SU-DHL-6 (cell line): ENCODE measurements around the gene BIRC5.

ENCODE experiments used
- H2AFZ ChIP-seq: fragments of 200-600 bp; sonication (generic); 2 replicates; pipeline ENCODE4 v1.6.1; 2014; ENCODE audit warnings: low read depth, mild to moderate bottlenecking, moderate library complexity, mixed read lengths, antibody characterized with exemption, low read length; ENCODE audit not compliant: severe bottlenecking
- H3F3A ChIP-seq: fragments of 200-600 bp; shearing (Covaris generic); 2 replicates; pipeline ENCODE4 v1.6.0; 2016; ENCODE audit warnings: antibody characterized with exemption, mild to moderate bottlenecking; ENCODE audit not compliant: insufficient read depth
- H3K27ac ChIP-seq: fragments of 200-600 bp; sonication (generic); 2 replicates; pipeline ENCODE4 v1.5.1; 2016; ENCODE audit warnings: low read depth, mild to moderate bottlenecking, low read length, moderate library complexity, mixed read lengths
- H3K27me3 ChIP-seq: fragments of 200-600 bp; sonication (generic), shearing (Covaris generic); 2 replicates; pipeline ENCODE4 v1.6.0; 2014; ENCODE audit warnings: mild to moderate bottlenecking, low read length
- H3K36me3 ChIP-seq: fragments of 200-600 bp; sonication (generic); 2 replicates; pipeline ENCODE4 v1.6.1; 2014; ENCODE audit warnings: mild to moderate bottlenecking, low read length, mixed read lengths
- H3K4me2 ChIP-seq: fragments of 300-600, 200-600 bp; shearing (Covaris generic), sonication (generic); 2 replicates; pipeline ENCODE4 v1.6.0; 2014; ENCODE audit warnings: low read length, low read depth, mild to moderate bottlenecking; ENCODE audit not compliant: poor library complexity, severe bottlenecking
- H3K4me3 ChIP-seq: fragments of 200-600 bp; sonication (generic); 2 replicates; pipeline ENCODE4 v1.5.1; 2014; ENCODE audit warnings: antibody characterized with exemption, low read length, mild to moderate bottlenecking, mixed read lengths; ENCODE audit not compliant: insufficient read depth, poor library complexity, severe bottlenecking
- H3K79me2 ChIP-seq: fragments of 200-600 bp; sonication (generic); 2 replicates; pipeline ENCODE4 v1.6.1; 2014; ENCODE audit warnings: mild to moderate bottlenecking, low read length, moderate library complexity; ENCODE audit not compliant: insufficient read depth
- H3K9ac ChIP-seq: fragments of 200-600 bp; sonication (generic); 2 replicates; pipeline ENCODE4 v1.7.0; 2014; ENCODE audit warnings: mild to moderate bottlenecking, low read length
- H3K9me2 ChIP-seq: fragments of 200-600 bp; sonication (generic); replicated peaks from 2 replicates; pipeline ENCODE4 v1.6.1; 2014; ENCODE audit warnings: low read length; ENCODE audit not compliant: insufficient read depth
- H3K9me3 ChIP-seq: fragments of 200-600 bp; sonication (generic); 2 replicates; pipeline ENCODE4 v1.6.1; 2014; ENCODE audit warnings: low read length, mixed read lengths; ENCODE audit not compliant: insufficient read depth
- H4K20me1 ChIP-seq: fragments of 200-600 bp; sonication (generic); 2 replicates; pipeline ENCODE4 v1.6.1; 2014; ENCODE audit warnings: low read depth, mild to moderate bottlenecking, antibody characterized with exemption, low read length, moderate library complexity, mixed read lengths
- EZH2phosphoT487 ChIP-seq: fragments of 200-600 bp; sonication (generic), shearing (Covaris generic); conservative IDR thresholded peaks from 2 replicates; pipeline ENCODE4 v1.6.1; 2018; ENCODE audit warnings: mild to moderate bottlenecking, antibody characterized with exemption, low read length, moderate library complexity, mixed read lengths
- TF ChIP-seq, protein P1 (sequence below): fragments of 200-600 bp; sonication (generic); IDR thresholded peaks from one replicate; pipeline ENCODE4 v1.5.1; 2017; ENCODE audit warnings: antibody characterized with exemption, mild to moderate bottlenecking, low read length, moderate library complexity; ENCODE audit not compliant: insufficient read depth, poor library complexity, severe bottlenecking

Gene BIRC5

GRCh38 chr17:78235885-78236284 is 21.8 kb downstream of the BIRC5 start:
- H3K4me3 ChIP-seq: no peak overlapping the region
- H4K20me1 ChIP-seq: no peaks in the 10 kb centered on the region
- H2AFZ ChIP-seq: no peak overlapping the region
- peaks cover 7% of the 10 kb centered on the region for H3F3A ChIP-seq
- no peak overlapping the region for H3K9ac ChIP-seq
- H3K79me2 ChIP-seq: no peaks in the 10 kb centered on the region
- H3K27ac ChIP-seq: no peak overlapping the region
- H3K9me2 ChIP-seq: no peaks in the 10 kb centered on the region
- no peaks in the 10 kb centered on the region for H3K36me3 ChIP-seq
- H3K4me2 ChIP-seq: no peak overlapping the region
- TF ChIP-seq, protein P1, sequence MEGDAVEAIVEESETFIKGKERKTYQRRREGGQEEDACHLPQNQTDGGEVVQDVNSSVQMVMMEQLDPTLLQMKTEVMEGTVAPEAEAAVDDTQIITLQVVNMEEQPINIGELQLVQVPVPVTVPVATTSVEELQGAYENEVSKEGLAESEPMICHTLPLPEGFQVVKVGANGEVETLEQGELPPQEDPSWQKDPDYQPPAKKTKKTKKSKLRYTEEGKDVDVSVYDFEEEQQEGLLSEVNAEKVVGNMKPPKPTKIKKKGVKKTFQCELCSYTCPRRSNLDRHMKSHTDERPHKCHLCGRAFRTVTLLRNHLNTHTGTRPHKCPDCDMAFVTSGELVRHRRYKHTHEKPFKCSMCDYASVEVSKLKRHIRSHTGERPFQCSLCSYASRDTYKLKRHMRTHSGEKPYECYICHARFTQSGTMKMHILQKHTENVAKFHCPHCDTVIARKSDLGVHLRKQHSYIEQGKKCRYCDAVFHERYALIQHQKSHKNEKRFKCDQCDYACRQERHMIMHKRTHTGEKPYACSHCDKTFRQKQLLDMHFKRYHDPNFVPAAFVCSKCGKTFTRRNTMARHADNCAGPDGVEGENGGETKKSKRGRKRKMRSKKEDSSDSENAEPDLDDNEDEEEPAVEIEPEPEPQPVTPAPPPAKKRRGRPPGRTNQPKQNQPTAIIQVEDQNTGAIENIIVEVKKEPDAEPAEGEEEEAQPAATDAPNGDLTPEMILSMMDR: no peak
- no peak for TF ChIP-seq EZH2phosphoT487
- no peaks in the 10 kb centered on the region for H3K27me3 ChIP-seq
- H3K9me3 ChIP-seq: no peaks in the 10 kb centered on the region

GRCh38 chr17:78236362-78237127 is 22.5 kb downstream of the BIRC5 start:
- Histone ChIP-seq H3F3A (peaks cover 14% of the 10 kb centered on the region), H3K4me2 (no peak overlapping the region), H3K36me3 (no peaks in the 10 kb centered on the region)

DNA sequence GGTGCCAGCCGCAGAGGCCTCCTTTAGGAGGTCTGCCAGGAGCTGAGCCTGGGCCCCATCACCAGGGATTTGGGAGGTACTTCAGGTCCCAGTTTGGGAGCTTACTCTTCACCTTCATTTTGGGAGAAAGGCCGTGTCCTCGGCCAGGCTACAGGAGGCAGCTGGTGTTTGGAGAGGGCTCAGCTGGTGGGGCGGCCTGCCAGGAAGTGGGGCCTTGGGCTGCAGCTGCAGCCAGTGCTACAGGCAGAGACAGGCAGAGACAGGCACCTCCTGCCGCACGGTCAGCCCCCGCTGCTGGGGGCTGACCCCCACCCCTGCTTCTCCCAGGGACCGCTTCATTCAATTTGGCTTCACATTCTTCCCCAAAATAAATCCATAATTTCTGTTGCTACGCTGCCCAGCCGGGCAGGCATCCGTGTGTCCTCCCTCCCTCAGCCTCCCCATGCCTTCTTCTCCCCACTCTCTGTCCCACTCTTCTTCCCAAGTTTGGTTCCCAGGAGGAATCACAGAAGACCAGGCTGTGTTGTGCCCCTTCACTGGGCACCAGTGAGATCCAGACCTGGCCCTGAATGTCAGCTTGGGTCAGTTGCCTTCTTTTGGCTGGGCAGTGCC is 23.5 kb downstream of the BIRC5 start:
- Histone ChIP-seq H3F3A (peaks cover 23% of the 10 kb centered on the region), H3K9ac (no peak overlapping the region), H3K27me3 (no peaks in the 10 kb centered on the region), H4K20me1 (no peaks in the 10 kb centered on the region), H3K36me3 (no peaks in the 10 kb centered on the region), H3K27ac (no peak overlapping the region), H3K4me2 (no peak overlapping the region), H3K4me3 (no peak overlapping the region), H2AFZ (no peak overlapping the region), H3K9me2 (no peaks in the 10 kb centered on the region), H3K9me3 (no peaks in the 10 kb centered on the region), H3K79me2 (no peaks in the 10 kb centered on the region)
- TF ChIP-seq, protein P1: no peak
- no peak for TF ChIP-seq EZH2phosphoT487

More at GRCh38 chr17:78236362-78237127, 22.5 kb downstream of the BIRC5 start:
- Histone ChIP-seq H3K9me2 (no peaks in the 10 kb centered on the region), H3K27me3 (no peaks in the 10 kb centered on the region), H3K9me3 (no peaks in the 10 kb centered on the region), H2AFZ (no peak overlapping the region), H3K9ac (no peak overlapping the region), H3K4me3 (no peak overlapping the region), H3K79me2 (no peaks in the 10 kb centered on the region), H3K27ac (no peak overlapping the region), H4K20me1 (no peaks in the 10 kb centered on the region)
- TF ChIP-seq EZH2phosphoT487: no peak
- TF ChIP-seq, protein P1: no peak
